Stimulated activated CD4-positive, alpha-beta T cell treated with anti-CD3 and anti-CD28 coated beads, TNF-alpha, amount 100 ng/mL, for 1 hour (primary cell): ENCODE results near the gene SBNO1.
"Not testable (repeated sequence)": the region's sequence is repeated elsewhere in the genome, so short reads cannot be mapped to it uniquely, and the experiment has no call there.

Experiments used
- DNase-seq, 3 donors: peaks; one replicate each; pipeline ENCODE4 v3.0.0-alpha.2; 2020; ENCODE audit warnings: low read depth in 3 of 3, low spot score in 1 of 3

The SBNO1 gene

GRCh38 chr12:123351349-123351748 is 13.3 kb downstream of the SBNO1 start:
- no peak for DNase-seq

GRCh38 chr12:123346946-123347345 is 17.7 kb downstream of the SBNO1 start:
- no peak for DNase-seq

- no peak for DNase-seq
Observed at GRCh38 chr12:123344086-123344485, 20.6 kb downstream of the SBNO1 start.

- no peak for DNase-seq
Observed at GRCh38 chr12:123337070-123337469, 27.6 kb downstream of the SBNO1 start.

- no peak for DNase-seq
Observed at GRCh38 chr12:123336530-123336929, 28.1 kb downstream of the SBNO1 start.

GRCh38 chr12:123335490-123335889 is 29.2 kb downstream of the SBNO1 start:
- DNase-seq = no peak

- no peak for DNase-seq
Observed at GRCh38 chr12:123329799-123330198, 34.8 kb downstream of the SBNO1 start.

GRCh38 chr12:123319826-123320225 is 44.8 kb downstream of the SBNO1 start:
- DNase-seq = no peak

GRCh38 chr12:123319273-123319672 is 45.4 kb downstream of the SBNO1 start:
- DNase-seq = no peak

GRCh38 chr12:123313046-123313445 is 51.6 kb downstream of the SBNO1 start:
- DNase-seq = not testable (repeated sequence)

- DNase-seq = no peak
Observed at GRCh38 chr12:123306200-123306599, 58.4 kb downstream of the SBNO1 start.

- no peak for DNase-seq
Observed at GRCh38 chr12:123305136-123305535, 59.5 kb downstream of the SBNO1 start.

GRCh38 chr12:123293178-123293760 is 71.4 kb downstream of the SBNO1 start:
- DNase-seq = no peak

GRCh38 chr12:123289911-123290310 is 74.7 kb downstream of the SBNO1 start:
- no peak for DNase-seq

- DNase-seq = no peak
Observed at GRCh38 chr12:123288751-123289346, 75.8 kb downstream of the SBNO1 start.

GRCh38 chr12:123286652-123287373 is 77.8 kb downstream of the SBNO1 start:
- no peak for DNase-seq

GRCh38 chr12:123284669-123285068 is 80.0 kb downstream of the SBNO1 start:
- no peak for DNase-seq

- DNase-seq = no peak
Observed at GRCh38 chr12:123283461-123283860, 81.2 kb downstream of the SBNO1 start.

GRCh38 chr12:123282111-123282510 is 82.5 kb downstream of the SBNO1 start:
- DNase-seq = no peak

GRCh38 chr12:123280971-123281370 is 83.7 kb downstream of the SBNO1 start:
- DNase-seq = no peak

GRCh38 chr12:123278101-123278627 is 86.5 kb downstream of the SBNO1 start:
- no peak for DNase-seq

- DNase-seq = no peak
Observed at GRCh38 chr12:123273166-123273565, 91.5 kb downstream of the SBNO1 start.
